Measurements from ENCODE around the gene KCNQ1OT1. TPM values are rescaled to one million over a fixed set of nuclear protein-coding genes. Genes with fewer than 3 reads are reported as not detected.
A peak's percentile ranks its signal among the peaks of the same experiment; 100 is the strongest.

KCNQ1OT1 gene
- total RNA-seq, 1 donor from 2014 or later, result 2.0 TPM

DNA sequence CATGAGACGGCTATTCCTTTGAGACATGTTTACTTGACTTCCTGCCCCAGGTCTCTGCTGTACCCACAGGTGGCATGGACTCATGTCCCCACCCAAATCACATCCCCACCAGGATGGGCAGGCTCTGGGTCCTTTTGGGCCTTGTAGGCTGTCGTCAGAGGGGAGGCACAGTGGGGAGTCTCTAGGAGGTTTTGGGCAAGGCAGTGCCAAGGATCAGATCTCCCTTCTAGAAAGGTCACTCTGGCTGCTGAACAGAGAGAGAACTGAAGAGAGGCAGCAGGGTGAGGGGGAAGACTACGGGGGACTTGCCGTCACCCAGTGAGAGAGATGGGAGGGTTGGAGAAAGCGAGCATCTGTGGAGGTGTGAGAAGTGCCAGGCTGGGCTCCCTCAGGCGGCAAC lies 4.6 kb upstream of the KCNQ1OT1 start:
- FAIRE-seq, result no peak
- no peak for DNase-seq (ENCODE audit: low spot score in 2 of 2)

DNA sequence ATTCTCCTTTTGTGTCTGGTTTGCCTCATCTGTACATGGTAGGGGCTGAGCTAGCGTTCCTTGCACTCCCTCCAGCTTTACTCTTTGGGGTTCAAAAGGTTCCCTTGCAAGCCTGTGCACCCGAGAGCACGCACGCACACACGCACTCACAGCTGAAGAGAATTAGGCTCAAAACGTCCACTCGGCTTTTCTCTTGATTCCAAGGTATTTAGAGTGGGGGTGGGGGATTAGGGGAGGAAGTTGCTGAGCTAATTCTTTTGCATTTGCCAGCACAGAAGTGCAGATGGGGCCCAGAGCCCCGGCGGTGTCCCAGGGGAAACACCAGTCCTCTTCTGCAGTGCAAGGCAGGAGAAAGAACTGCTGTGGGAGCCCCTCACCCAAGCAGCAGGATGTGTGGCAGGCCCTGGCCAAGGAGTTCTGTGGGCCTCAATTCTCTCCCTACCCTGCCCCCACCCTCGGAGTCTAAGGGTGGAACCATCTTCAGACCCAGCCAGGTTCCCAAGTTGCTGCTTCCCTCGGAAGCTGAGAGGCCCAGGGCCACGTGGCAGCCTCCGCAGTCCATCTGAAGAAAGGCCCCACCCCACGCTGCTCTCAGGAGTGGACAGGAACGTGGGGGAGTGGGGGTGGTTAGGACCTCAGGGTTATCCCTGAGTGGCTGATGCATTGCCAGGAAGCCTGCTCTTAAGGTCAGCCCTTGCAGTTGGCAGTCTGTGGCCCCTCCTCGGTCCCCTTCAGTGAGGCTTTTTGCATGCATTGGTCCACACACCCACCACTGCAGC lies 3.8 kb upstream of the KCNQ1OT1 start:
- no peak for DNase-seq (ENCODE audit: low spot score in 2 of 2)

DNA sequence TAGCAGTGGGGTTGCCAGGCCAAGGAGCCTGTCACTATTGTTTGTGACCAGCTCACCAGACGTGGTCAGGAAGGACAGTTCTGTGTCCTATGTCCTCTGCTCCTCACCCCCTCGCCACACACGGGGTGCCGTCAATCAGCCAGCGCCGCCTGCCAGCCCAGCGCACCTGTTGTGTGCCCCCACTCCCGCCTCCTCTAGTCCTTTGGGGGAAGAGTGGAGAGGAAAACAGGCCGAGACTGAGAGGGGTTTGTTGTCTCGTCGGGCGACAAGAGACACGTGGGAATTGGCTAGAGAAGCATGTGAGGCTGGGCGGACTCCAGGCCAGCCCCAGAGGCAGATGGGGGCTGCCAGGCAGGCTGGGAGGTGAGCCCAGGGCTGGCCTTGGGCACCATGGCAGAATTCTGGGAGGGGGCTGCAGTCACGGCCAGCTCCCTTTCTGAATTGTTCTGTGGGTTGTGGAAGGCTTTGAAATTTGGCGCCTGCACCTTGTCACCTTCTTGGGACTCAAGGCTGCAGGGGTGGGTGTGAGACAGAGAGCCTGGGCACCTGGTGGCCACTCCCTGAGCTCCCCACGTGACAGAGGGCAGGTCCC lies 3.1 kb upstream of the KCNQ1OT1 start:
- FAIRE-seq (no peak), DNase-seq (ENCODE audit: low spot score in 2 of 2) (peak in 1 of 2 donors; percentile 56)

More for the DNA sequence above, 3.8 kb upstream of the KCNQ1OT1 start:
- no peak for FAIRE-seq

DNA sequence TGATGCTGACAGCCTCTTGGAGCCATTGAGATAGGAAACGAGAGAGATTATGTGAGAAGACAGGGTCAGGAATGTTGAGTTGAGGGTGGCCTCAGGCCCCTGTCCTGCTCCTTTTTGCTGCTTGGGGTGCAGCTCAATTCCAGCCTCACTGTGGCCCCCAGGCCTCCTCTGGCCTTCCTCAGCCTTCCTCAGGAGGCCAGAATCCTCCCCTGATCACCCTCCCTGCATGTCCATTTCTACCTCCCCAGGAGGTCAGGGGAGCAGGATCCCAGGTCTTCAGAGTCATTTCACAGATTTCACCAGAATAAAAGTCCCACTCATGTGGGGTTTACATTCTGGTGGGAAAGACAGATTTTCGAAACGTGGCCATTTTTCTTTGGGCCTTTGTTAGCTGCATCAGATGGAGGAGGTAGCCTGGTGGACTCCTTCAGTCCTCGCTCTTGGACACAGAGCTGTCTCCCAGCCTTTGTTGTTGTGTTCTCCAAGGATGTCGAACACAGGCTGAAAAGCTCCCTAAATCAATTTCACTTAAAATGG lies 2.2 kb upstream of the KCNQ1OT1 start:
- DNase-seq (ENCODE audit: low spot score in 2 of 2), result peak in 1 of 2 donors; percentile 32
- no peak for FAIRE-seq

- FAIRE-seq (no peak), DNase-seq (ENCODE audit: low spot score in 2 of 2) (no peak)
Measured at GRCh38 chr11:2701230-2701629, 1.4 kb upstream of the KCNQ1OT1 start.

DNA sequence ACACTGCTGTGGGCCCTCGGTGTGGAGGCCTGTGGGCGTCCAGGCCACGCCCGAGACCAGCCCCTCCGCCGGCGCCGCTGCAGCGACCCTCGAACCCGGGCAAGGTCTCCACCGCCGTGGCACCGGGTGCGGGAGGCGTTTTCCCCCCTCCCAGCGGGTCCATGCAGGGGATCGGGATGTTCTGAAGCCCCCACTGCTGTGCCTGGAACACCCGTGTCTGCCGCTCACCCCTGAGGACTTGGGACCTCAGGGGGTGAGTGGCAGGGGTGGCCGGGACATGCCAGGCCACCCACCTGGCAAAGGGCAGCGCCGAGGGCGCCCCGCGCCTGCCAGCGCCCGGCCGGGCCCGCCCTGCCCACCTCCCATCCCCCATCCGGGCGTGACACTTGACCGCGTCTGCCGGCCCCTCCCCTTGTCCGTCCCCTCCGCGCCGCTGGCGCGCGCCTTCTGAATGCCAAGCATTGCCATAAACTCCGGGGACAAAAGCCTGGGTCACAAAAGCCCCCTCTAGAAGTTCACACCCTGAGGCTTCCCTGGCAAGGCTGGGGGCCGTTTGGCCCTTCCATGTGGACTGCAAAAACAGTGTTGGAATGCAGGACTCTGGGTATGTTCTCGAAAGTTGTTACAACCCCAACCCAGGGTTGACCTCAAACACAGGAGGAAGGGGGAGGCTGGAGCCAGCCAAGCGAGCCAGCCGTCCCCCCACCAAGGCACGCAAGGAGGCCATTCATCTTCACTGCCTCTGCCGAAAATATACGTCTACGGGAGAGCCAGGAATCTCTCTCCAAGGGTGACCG lies 819 bp upstream of the KCNQ1OT1 start:
- no peak for FAIRE-seq

GRCh38 chr11:2699185-2699530 lies 636 bp downstream of the KCNQ1OT1 start:
- FAIRE-seq (no peak), DNase-seq (ENCODE audit: low spot score in 2 of 2) (no peak)

More for the DNA sequence above, 819 bp upstream of the KCNQ1OT1 start:
- DNase-seq (ENCODE audit: low spot score in 2 of 2), result peak; percentile 53 to 63

GRCh38 chr11:2698386-2699184 lies 1.2 kb downstream of the KCNQ1OT1 start:
- no peak for DNase-seq (ENCODE audit: low spot score in 2 of 2)
- FAIRE-seq, result no peak

DNA sequence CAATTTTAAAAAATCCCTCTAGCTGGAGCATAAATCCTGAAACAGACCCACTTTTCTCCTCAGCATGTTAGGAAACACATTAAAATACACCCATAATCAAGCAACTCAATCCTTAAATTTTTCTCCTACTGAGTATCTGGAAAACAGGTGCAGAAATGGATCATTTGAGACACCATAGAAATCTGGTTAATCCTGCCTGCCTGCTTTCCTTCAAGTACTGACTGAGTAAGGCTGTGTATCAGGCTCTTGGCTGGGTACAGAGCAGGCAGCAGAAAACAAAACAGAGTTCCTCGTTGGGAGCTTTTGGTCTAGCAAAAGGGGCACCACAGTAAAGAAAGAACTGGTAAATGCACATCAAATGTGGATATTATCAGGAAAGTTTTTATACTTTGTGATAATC lies 1.9 kb downstream of the KCNQ1OT1 start:
- DNase-seq (ENCODE audit: low spot score in 2 of 2) (no peak), FAIRE-seq (no peak)

GRCh38 chr11:2696455-2696854 lies 3.3 kb downstream of the KCNQ1OT1 start:
- DNase-seq (ENCODE audit: low spot score in 2 of 2) (no peak), FAIRE-seq (no peak)

DNA sequence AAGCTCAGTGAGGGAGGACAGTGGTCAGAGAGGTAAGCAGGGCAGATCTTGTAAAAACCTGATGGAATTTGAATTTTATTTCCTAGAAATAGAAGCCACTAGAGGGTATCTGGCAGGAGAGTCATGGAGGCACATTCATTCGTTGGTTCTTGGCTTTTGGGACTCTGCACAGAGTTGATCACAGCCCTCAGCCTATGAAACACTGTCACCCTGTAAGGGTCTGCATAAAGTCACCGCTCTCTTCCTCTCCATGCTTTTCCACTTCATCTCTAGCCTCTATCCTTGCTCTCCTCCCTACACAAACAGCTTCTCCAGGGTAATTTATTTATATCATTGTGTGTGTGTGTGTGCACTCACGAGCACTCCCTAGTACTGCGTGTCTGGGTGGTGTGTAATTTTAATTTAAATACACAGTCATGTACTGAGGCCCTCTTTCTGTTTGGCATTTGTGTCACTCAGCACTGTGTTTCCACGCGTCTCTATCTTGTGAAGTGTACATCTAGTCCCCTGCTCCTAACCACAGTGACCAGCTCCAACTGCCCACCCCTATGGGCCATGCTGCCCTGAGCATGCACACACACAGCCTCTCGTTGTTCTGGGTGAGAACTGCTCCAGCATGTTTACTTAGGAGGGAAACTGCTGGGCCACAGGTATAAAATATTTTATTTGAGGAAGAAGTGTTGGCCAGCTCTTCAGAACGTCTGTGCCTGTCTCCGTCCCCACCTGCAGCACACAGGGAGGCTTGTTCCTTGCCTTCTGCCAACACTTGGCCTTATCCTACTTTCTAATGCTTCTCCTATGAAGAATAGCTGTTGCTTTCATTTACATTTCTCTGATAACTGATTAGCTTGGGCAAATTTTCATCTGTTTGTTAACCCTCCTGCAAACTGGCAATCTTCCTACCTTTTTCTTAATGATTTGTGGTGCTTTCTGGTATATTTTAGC lies 4.5 kb downstream of the KCNQ1OT1 start:
- FAIRE-seq (no peak), DNase-seq (ENCODE audit: low spot score in 2 of 2) (no peak)

DNA sequence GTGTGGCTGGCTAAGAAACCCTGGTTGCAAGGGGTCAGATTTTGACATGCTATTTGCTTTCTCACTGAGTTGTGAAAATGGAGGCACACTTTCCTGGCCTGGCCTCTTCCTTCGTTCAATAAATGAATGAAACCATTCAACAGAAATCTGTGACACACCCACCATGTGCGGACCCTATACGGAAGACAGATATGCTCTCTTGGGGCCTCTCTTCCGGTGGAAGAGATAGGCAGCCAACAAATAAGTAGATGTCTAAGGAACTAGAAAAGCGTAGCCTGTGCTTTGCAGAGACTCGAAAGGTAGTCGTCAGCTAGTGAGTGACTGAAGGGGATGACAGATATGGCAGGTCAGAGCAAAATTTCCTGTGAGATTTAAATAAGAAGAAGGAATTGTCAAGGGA lies 5.3 kb downstream of the KCNQ1OT1 start:
- FAIRE-seq (no peak), DNase-seq (ENCODE audit: low spot score in 2 of 2) (no peak)

- DNase-seq (ENCODE audit: low spot score in 2 of 2) (no peak), FAIRE-seq (no peak)
Measured at GRCh38 chr11:2693271-2694261, 6.2 kb downstream of the KCNQ1OT1 start.

GRCh38 chr11:2691991-2692875 lies 7.6 kb downstream of the KCNQ1OT1 start:
- DNase-seq (ENCODE audit: low spot score in 2 of 2), result no peak
- FAIRE-seq, result no peak

DNA sequence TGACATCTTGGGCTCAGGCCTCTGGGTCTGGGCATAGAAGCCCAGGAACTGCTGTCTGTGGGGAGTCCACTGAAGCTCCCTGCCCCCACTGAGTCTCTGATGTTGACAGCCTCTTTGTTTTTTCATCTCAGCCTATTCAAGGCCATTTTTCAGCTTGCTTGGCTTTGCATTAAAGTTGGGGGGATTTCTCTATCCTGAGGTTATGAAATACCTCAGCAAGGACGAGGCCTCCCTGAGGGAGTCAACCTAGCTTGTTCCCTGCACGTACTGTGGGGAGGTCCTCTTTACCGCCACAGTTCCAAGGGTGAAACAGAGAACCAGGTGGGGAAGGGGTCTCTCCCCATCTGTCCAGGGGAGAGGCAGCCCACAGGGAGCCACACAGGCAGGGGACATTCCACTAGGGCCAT lies 8.4 kb downstream of the KCNQ1OT1 start:
- FAIRE-seq, result no peak
- DNase-seq (ENCODE audit: low spot score in 2 of 2), result no peak

GRCh38 chr11:2690596-2691354 lies 9.0 kb downstream of the KCNQ1OT1 start:
- no peak for FAIRE-seq
- no peak for DNase-seq (ENCODE audit: low spot score in 2 of 2)

Data from frontal cortex (tissue), 4 donors.